IPS-NIHi11 (cell line): ENCODE results near the gene GTF3C1.
A peak's percentile ranks its signal among the peaks of the same experiment; 100 is the strongest.

Source experiments
- DNase-seq: peaks from one replicate; pipeline ENCODE4 v3.0.0; 2012; ENCODE audit warnings: mixed read lengths, low spot score

GTF3C1 gene

DNA sequence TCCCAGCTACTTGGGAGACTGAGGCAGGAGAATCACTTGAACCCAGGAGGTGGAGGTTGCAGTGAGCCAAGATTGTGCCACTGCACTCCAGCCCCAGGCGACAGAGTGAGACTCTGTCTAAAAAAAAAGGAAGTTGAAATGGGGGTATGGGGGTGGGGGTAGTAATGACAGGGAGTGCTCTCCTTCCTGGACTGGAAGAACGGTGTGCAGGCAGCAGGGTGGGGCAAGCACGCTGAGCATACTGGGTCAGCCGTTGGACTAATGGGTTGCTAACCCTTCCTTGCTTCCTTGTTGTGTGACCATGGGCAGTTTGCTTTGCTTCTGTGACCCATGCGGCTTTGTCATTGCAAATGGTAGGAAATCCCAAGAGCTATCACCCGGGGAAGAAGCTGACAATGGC lies 16.7 kb upstream of the GTF3C1 start:
- DNase-seq = no peak

DNA sequence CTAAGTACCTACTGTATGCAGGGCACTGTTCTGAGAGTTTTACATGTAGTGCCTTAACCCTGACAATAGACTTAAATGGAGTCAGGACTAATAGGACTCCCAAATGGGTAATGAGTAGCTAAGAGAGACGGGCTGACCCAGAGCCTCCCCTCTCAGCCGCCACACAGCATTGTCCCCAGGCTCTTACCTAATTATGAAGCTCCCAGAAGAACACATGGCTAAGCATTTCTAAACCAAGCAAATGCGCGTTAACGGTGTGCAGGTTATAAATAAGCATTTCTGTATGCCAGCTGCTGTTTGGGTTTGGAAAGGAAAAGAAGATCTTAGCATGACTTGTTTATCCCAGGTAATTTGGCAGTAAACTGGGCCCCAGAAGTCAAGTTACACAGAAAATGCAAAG lies 14.5 kb upstream of the GTF3C1 start:
- DNase-seq = no peak

GRCh38 chr16:27561216-27561615 lies 11.5 kb upstream of the GTF3C1 start:
- DNase-seq = no peak

- no peak for DNase-seq
Observed at GRCh38 chr16:27558932-27559331, 9.2 kb upstream of the GTF3C1 start.

DNA sequence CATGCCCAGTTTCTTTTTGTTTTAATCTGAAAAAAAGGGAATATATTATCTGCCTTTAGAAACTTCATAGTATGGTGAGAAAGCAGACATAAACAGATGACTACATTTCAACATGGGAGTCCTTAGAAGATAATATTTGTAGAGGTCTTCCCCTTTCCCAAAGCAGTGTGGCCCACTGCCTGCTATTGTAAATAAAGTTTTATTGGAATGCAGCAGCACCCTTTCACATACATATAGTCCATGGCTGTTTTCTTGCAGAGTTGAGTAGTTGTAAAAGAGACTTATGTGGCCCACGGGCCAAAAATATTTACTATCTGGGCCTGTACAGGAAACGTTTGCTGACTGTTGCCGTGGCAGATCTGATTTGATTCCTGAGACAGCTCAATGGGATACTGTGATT lies 8.7 kb upstream of the GTF3C1 start:
- DNase-seq = no peak

GRCh38 chr16:27556471-27556870 lies 6.8 kb upstream of the GTF3C1 start:
- DNase-seq = no peak

DNA sequence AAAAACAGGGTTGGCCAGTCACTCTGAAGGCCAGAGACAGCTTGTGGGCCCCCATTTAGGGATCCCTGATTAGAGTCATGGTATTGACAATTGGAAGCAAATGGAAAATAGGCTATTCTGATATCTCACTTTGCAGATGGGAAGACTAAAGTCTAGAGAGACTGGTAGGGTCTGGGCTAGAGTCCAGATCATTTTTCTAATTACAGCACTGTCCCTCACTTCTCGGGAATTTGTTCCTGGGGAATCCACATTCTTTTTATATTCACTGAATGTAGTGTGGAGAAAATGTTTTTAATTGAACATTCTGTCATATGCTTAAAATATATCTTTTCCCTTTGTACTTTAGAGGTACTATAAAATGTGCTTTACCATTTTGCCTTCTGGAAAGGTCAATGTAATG lies 1.3 kb upstream of the GTF3C1 start:
- no peak for DNase-seq

GRCh38 chr16:27550582-27550920 lies 838 bp upstream of the GTF3C1 start:
- DNase-seq = no peak

GRCh38 chr16:27549464-27549745 lies 308 bp downstream of the GTF3C1 start:
- DNase-seq = peak; percentile 78

DNA sequence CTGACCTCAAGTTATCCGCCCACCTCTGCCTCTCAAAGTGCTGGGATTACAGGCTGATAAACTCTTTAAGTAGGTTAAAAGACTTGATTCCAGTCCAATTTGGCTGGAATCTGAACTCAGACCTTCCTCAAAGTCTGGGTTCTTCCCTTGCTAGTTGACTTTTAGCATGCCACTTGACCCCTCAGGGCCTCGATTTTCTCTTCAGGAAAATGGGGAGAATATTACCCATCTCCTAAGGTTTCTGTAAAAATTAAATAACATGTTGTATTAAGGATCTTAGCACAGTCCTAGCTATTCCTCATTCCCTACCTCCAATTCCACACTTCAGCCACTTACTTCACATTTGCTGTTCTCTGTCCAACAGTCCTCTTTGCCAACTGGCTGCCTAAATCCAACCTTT lies 1.9 kb downstream of the GTF3C1 start:
- no peak for DNase-seq

- no peak for DNase-seq
Observed at GRCh38 chr16:27547134-27547533, 2.6 kb downstream of the GTF3C1 start.

GRCh38 chr16:27544671-27545070 lies 5.0 kb downstream of the GTF3C1 start:
- no peak for DNase-seq

- DNase-seq = no peak
Observed at GRCh38 chr16:27543801-27544200, 5.9 kb downstream of the GTF3C1 start.

DNA sequence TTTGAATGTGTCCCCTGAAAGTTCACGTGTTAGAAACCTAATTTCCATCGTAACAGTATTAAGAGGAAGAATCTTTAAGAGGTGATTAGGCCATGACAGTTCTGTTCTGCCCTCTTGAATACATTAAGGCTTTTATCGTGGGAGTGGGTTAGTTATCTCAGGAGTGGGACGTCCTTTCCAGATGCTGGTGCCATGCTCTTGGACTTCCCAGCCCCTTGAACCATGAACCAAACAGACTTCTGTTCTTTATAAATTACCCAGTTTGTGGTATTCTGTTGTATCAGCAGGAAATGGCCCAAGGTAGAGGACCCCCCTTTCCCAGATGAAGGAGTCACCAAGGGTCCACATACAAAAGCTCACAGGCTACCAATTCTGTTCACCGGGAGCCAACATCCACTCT lies 10.1 kb downstream of the GTF3C1 start:
- DNase-seq = no peak

DNA sequence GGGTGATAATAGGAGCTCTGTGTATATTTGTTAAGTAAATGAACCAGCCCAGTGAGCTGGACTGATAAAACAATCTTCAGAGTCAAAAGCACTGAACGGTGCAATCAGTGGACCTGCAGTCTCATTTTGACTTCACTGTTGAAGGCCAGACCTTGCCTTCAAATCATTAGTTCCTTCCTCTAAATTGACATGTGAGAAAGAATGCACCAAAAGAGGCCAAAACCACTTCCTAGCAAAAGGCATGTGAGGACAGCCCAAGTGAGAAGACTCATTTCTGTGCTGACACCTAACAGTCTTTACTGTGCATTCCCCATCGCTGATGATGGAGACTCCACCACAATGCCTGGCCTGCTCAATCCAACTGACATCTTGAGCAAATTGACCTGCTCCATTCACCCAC lies 10.6 kb downstream of the GTF3C1 start:
- DNase-seq = no peak

- no peak for DNase-seq
Observed at GRCh38 chr16:27538528-27538927, 11.2 kb downstream of the GTF3C1 start.

GRCh38 chr16:27534256-27534655 lies 15.5 kb downstream of the GTF3C1 start:
- DNase-seq = no peak

DNA sequence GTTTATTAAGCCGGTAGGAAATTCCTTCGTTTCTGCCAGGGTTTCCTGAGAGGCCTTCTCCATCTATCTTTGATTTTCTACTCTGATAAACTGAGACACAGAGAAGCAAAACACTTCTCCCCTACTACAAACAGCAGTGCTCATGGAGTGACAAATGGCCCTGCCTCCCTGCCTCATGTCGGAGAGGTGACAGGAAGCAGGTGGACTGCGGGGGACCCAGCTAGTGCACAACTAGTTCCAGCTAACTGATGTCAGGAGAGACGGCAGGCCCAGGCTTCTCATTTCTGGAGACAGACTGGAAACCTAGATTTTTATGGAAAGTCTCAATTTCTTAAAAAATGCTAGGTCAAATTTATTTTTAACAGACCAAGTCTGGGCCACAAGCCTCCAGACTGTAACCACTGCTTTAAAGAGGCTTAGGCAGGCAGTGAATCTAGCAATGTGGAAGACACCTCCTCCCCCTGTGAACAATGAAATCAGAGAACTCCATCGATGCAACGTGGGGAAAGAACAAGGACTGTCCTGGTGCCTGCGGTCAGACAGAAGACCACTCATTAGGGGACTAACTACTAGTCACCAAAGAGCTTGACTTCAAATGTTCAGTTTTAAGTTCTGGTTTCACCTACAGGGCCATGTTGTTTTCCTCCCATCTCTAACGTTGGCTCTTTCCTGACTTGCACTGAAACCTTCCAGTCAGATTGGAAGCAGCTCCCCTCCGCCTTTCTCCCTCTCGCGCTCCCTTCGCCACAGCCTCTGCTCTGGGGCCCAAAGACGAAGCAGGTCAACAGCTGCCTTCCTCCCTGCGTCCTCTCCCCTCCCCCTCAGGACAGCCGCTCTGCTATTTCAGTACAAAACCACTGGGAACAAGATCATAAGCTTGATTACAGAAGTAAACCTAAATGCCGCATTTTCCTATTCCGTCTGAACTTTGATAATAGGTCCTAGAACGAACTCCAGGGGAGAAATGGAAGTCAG lies 17.6 kb downstream of the GTF3C1 start:
- no peak for DNase-seq

GRCh38 chr16:27531186-27531585 lies 18.5 kb downstream of the GTF3C1 start:
- DNase-seq = no peak

DNA sequence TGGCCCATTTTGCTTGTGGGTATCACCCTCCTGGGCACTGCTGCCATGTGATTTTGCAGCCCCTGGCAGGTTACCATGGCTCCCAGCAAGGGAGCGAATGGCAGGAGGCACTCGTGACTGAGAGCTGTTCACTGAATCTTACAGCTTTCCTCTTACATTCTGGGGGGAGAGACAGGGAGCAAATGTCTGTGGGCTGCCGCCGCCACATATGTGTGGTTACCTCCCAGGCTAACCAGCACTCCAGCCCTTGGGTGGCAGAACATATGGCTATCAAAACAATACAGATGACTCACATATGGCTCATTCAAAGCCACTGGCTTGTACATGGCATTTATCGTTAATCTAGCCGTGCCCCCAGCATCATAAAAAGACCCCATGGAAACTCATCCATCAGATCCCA lies 19.8 kb downstream of the GTF3C1 start:
- DNase-seq = no peak

DNA sequence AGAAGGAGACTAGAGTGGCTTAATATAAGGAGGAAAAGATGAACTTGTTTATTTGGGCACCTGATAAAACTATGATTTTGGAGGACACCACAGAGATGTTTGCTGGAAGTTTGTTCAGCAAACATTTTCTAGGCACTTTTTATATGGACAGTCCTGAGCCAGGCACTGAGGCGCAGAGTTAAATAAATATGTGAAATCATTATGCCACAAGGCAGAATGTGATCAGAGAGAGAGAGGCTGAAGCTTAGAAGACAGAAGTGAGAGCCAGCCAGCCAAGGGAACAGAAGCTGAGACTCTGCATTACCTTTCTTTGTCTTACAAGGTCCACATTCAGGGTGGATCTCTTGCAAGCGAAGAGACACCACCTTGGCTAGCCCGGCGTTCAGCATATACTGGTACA lies 21.4 kb downstream of the GTF3C1 start:
- DNase-seq = no peak

GRCh38 chr16:27526180-27526579 lies 23.5 kb downstream of the GTF3C1 start:
- no peak for DNase-seq

DNA sequence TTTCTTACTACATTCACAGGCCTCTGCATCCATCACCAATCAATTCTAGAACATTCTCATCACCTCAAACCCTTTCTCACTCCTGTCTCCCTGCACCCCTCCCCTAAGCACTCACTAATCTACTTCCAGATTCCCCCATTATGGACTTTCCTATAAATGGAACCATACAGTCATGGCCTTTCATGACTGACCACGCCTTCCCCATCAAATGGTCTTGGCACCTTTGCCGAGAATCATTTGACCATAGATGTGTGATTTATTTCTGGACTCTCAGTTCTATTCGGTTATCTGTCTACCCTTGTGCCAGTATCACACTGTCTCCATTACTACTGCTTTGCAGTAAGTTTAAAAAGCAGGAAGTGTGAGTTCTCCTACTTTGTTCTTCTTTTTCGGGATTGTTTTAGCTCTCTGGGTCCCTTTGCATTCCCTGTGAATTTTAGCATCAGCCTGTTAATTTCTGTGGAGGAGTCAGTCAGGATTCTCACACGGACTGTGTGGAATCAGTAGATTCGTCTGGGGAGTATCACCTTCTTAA lies 27.5 kb downstream of the GTF3C1 start:
- DNase-seq = no peak

DNA sequence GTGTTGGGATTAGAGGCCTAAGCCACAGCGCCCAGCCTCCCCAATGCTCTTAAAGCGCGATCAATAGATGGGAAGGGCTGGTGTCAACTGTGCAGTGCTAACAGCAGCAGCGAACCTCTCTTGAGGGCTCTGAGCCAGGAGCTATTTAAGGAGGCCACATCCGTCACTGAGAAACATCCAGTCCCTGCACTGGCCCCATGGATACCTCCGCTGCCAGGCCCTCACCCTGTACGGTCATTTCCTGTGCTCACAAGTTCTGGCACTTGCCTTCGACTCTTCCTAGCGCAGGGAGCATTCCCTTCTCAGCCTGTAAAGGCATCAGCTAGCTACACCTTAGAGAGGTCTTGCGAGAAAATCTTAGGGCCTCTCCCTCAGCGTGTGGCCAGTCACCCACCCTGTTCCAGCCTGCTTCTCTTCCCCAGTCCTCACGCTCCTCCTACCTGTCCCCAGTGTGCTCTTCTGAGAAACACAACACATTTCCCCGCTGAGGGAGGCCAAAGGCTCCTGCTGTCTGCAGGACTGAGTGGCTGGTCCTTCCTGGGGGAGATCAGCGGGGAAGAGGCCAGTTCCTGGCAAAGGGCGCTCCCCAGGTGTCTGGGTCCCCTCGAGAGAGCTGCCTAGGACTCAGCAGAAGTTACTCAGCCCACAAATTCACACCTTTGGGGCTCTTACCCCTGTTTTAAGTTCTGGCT lies 28.6 kb downstream of the GTF3C1 start:
- DNase-seq = no peak
